ENCODE data around the gene KIRREL1.
A peak's percentile ranks its signal among the peaks of the same experiment; 100 is the strongest.

KIRREL1 gene

DNA sequence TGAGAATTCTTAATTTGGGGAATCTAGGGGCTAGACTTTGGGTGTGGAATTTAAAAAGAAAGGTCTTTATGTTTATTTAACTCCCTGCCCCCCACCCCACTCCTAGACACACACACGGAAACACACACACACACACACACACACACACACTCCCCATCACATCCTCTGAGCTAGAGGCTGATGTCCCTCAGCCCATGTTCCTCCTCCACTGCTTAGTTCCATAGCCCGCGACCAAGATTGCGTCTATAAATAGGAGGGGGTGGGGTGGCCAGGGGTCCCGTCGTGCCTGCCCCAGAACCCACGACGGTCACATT, 655 bp upstream of the KIRREL1 start:
- H3K9me3 ChIP-seq (ENCODE audit: control insufficient read depth, insufficient read depth, low read length): no peaks in the 10 kb centered on the region
- no peaks in the 10 kb centered on the region for H3K36me3 ChIP-seq (ENCODE audit: control insufficient read depth, insufficient read depth, low read length)
- H3K27me3 ChIP-seq (ENCODE audit: control insufficient read depth, insufficient read depth, low read length): no peaks in the 10 kb centered on the region
- no peak overlapping the region for H3K27ac ChIP-seq (ENCODE audit: low read length)
- no peak for DNase-seq (ENCODE audit: low read depth, low spot score)
- no CpG with 5 or more reads among the region's 8 CpGs for WGBS (ENCODE audit: insufficient coverage, insufficient read length)
- H3K4me3 ChIP-seq (ENCODE audit: low read length): peak overlapping the region; percentile 86; the same call in 1 of the 2 replicates
- peaks cover 20% of the 10 kb centered on the region for H3K4me1 ChIP-seq (ENCODE audit: control insufficient read depth, insufficient read depth, low read length)

DNA sequence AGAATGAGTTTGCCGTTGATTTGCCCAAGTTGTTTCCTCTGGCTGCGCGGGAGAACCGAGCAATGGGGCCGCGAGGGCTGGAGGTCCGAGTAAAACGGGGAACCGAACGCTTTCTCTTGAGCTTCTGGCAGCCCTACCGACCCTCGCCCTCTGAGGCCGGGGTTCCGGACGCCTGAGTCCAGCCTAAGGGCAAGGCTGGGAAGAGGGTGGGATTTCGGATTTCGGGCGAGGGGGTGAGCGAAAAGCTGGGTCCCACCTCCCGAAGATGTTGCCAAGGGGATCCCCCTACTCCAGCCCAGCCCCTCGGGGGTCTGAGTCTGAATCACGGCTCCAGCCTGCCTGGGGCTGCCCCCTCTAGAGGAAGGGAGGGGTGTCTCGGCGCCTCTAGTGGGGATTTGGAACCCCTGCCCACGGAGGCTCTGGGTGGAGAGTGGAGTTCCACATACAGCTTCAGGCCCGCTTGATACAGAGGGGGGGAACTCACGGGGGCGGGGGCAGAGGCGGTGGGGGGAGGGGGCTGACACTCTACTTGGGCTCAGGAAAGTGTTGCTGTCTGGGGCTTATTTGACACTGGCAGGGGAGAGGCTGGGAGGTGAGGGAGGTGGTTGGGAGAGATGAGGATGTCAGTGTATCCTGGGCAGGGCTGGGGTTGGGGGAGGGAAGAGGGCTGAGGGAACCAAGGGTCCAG, 617 bp downstream of the KIRREL1 start:
- Histone ChIP-seq H3K27ac (ENCODE audit: low read length) (no peak overlapping the region), H3K4me3 (ENCODE audit: low read length) (peak overlapping the region; percentile 86)

DNA sequence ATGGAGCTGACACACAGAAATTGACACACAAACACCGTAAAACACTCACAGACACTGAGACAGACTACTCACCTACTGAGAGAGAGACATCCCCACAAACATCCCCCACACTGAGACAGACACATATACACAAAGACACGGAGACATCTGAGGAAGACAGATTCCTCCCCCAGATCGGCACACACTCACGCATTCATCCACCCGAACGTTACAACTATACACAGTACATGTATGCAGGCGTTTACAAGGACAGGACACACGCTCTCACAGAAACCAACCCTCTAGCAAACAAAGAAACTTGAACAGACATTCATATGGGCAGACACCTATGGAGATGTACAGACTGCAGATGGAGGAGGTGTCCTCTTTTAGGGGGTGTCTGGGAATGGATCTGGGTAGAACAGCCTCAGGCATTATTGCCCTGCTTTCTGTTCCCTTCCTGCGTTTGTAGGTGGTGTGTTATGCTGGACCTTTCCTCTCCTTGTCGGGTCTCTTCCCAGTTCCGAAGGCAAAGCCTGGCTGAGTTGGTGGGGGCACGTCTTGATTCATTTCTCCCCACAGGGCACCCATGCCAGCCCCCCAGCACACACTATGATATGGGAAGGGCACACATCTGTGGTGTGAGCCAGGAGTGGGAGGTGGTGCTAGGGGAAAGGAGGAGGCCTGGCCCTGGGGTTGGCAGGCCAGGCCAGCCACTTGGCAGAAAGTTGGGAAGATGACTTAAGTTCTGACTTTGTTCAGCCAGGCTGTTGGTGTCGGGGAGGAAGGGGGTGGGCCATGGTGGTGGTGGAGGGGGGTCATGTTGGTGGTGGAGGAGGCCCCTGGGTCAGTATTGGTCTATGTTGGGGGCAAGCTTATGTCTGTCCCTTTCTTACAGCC, 1.5 kb downstream of the KIRREL1 start:
- Histone ChIP-seq H3K36me3 (ENCODE audit: control insufficient read depth, insufficient read depth, low read length) (no peaks in the 10 kb centered on the region), H3K27ac (ENCODE audit: low read length) (no peak overlapping the region), H3K27me3 (ENCODE audit: control insufficient read depth, insufficient read depth, low read length) (no peaks in the 10 kb centered on the region), H3K9me3 (ENCODE audit: control insufficient read depth, insufficient read depth, low read length) (no peaks in the 10 kb centered on the region), H3K4me1 (ENCODE audit: control insufficient read depth, insufficient read depth, low read length) (peaks cover 22% of the 10 kb centered on the region), H3K4me3 (ENCODE audit: low read length) (no peak overlapping the region; the same call in 1 of the 2 replicates)
- WGBS (ENCODE audit: insufficient coverage, insufficient read length): no CpG with 5 or more reads among the region's 13 CpGs
- no peak for DNase-seq (ENCODE audit: low read depth, low spot score)

More for the DNA sequence above, 617 bp downstream of the KIRREL1 start:
- DNase-seq (ENCODE audit: low read depth, low spot score): no peak
- Histone ChIP-seq H3K36me3 (ENCODE audit: control insufficient read depth, insufficient read depth, low read length) (no peaks in the 10 kb centered on the region), H3K27me3 (ENCODE audit: control insufficient read depth, insufficient read depth, low read length) (no peaks in the 10 kb centered on the region), H3K9me3 (ENCODE audit: control insufficient read depth, insufficient read depth, low read length) (no peaks in the 10 kb centered on the region), H3K4me1 (ENCODE audit: control insufficient read depth, insufficient read depth, low read length) (peaks cover 22% of the 10 kb centered on the region)
- WGBS (ENCODE audit: insufficient coverage, insufficient read length): no CpG with 5 or more reads among the region's 29 CpGs

DNA sequence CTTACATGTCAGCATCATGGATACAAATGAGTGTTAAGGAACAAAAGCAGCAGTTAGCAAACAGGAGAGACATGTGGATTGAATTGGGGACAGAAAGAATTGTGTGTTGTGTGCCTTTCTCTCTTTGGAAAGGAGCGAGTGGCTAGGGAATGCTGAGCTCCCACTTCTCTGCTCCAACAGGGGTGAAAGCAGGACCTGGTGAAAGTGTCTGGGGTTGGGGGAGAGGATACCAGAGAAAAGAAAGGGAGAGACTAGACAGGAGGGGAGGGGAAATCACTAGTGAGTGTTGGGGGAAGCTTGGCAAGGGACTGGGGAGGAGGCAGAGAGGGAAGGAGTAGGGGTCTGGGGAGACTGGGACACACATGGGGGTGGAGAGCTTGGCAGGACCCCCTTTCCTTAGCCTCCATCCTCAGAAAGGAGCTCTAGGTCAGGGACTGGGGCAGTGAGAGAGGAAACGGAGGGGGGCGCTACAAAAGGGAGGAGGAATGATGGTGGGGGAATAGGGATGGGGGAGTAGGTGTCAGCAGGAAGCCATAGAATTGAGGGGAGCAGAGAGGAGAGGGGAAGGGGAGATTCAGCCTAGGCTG, 2.2 kb downstream of the KIRREL1 start:
- no CpG with 5 or more reads among the region's 3 CpGs for WGBS (ENCODE audit: insufficient coverage, insufficient read length)
- no peaks in the 10 kb centered on the region for H3K9me3 ChIP-seq (ENCODE audit: control insufficient read depth, insufficient read depth, low read length)
- peaks cover 22% of the 10 kb centered on the region for H3K4me1 ChIP-seq (ENCODE audit: control insufficient read depth, insufficient read depth, low read length)
- no peaks in the 10 kb centered on the region for H3K36me3 ChIP-seq (ENCODE audit: control insufficient read depth, insufficient read depth, low read length)
- H3K27ac ChIP-seq (ENCODE audit: low read length): no peak overlapping the region
- no peak for DNase-seq (ENCODE audit: low read depth, low spot score)
- H3K27me3 ChIP-seq (ENCODE audit: control insufficient read depth, insufficient read depth, low read length): no peaks in the 10 kb centered on the region
- H3K4me3 ChIP-seq (ENCODE audit: low read length): no peak overlapping the region

DNA sequence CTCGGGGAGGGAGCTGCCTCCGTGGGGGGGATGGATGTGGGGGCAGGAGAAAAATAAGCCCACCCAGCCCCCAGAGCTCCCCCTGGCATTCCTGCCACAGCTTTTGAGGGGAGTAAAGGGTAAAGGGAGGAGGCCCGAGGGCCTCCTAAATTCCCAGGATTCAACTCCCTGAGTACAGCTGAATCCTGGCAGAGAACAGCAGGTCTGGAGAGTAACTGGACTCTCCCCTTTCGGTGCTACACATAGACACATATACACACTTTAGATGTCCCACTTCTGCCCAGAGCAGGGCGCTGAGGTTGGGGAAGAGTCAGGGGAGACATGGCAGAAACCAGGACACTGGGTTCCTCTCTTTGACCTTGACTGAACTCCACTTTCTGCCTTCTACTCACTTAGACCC, 3.0 kb downstream of the KIRREL1 start:
- DNase-seq (ENCODE audit: low read depth, low spot score): no peak
- no CpG with 5 or more reads among the region's 5 CpGs for WGBS (ENCODE audit: insufficient coverage, insufficient read length)
- Histone ChIP-seq H3K9me3 (ENCODE audit: control insufficient read depth, insufficient read depth, low read length) (no peaks in the 10 kb centered on the region), H3K27me3 (ENCODE audit: control insufficient read depth, insufficient read depth, low read length) (no peaks in the 10 kb centered on the region), H3K4me3 (ENCODE audit: low read length) (no peak overlapping the region), H3K4me1 (ENCODE audit: control insufficient read depth, insufficient read depth, low read length) (peaks cover 22% of the 10 kb centered on the region), H3K27ac (ENCODE audit: low read length) (no peak overlapping the region), H3K36me3 (ENCODE audit: control insufficient read depth, insufficient read depth, low read length) (no peaks in the 10 kb centered on the region)

DNA sequence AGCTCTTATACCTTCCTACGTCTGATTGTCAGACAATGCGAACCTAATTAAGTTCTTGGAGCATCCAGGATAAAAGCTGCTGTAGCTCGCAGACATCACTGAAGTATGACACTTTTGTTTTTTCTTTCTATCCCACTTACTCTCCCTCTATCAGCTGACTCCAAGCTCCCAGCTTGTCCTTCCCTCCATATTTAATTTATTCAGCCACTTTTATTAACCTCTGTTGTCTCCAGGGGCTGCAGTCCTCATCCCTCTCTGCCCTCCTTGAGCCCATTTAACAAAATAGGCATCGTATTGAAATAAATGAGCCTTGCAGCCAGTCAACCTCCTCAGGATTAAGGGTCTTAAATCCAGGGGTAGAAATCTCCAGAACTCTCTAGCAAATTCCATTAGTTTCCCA, 7.1 kb downstream of the KIRREL1 start:
- Histone ChIP-seq H3K4me3 (ENCODE audit: low read length) (no peak overlapping the region), H3K36me3 (ENCODE audit: control insufficient read depth, insufficient read depth, low read length) (no peaks in the 10 kb centered on the region), H3K27ac (ENCODE audit: low read length) (no peak overlapping the region), H3K27me3 (ENCODE audit: control insufficient read depth, insufficient read depth, low read length) (no peaks in the 10 kb centered on the region), H3K9me3 (ENCODE audit: control insufficient read depth, insufficient read depth, low read length) (no peaks in the 10 kb centered on the region), H3K4me1 (ENCODE audit: control insufficient read depth, insufficient read depth, low read length) (peaks cover 13% of the 10 kb centered on the region)
- no CpG with 5 or more reads among the region's 4 CpGs for WGBS (ENCODE audit: insufficient coverage, insufficient read length)
- DNase-seq (ENCODE audit: low read depth, low spot score): no peak

DNA sequence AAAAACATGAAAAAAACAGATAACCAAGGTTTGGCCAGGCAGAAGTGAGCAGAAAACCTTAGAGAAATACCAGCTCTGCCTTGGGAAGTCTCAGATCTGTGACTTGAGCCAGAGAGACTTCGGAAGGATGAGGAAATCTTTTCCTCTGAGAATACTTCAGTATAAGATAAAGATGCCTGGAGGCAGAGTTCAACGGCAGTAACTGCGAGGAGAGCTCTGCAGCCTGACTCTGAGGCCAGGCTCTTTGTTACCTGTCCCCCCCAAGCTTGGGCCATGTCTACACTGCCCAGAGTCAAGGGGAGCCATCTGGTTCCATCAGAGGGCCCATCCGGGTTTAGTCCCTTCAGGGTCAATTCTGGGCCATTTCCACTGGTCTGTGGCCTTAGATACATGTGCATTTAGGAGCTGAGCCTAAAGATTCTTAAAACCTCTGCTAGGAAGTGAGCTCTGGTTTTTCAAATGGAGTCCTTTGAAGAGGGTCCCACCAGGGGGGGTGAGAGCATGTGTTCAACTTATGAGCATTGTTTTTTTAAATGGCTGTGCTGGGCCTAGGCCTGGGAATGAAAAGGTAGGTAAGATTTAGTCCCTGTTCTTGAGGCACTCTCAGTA, 8.7 kb downstream of the KIRREL1 start:
- no peaks in the 10 kb centered on the region for H3K27me3 ChIP-seq (ENCODE audit: control insufficient read depth, insufficient read depth, low read length)
- WGBS (ENCODE audit: insufficient coverage, insufficient read length): no CpG with 5 or more reads among the region's 4 CpGs
- peaks cover 8% of the 10 kb centered on the region for H3K4me1 ChIP-seq (ENCODE audit: control insufficient read depth, insufficient read depth, low read length)
- H3K27ac ChIP-seq (ENCODE audit: low read length): no peak overlapping the region
- H3K9me3 ChIP-seq (ENCODE audit: control insufficient read depth, insufficient read depth, low read length): no peaks in the 10 kb centered on the region
- no peaks in the 10 kb centered on the region for H3K36me3 ChIP-seq (ENCODE audit: control insufficient read depth, insufficient read depth, low read length)
- no peak overlapping the region for H3K4me3 ChIP-seq (ENCODE audit: low read length)
- no peak for DNase-seq (ENCODE audit: low read depth, low spot score)

DNA sequence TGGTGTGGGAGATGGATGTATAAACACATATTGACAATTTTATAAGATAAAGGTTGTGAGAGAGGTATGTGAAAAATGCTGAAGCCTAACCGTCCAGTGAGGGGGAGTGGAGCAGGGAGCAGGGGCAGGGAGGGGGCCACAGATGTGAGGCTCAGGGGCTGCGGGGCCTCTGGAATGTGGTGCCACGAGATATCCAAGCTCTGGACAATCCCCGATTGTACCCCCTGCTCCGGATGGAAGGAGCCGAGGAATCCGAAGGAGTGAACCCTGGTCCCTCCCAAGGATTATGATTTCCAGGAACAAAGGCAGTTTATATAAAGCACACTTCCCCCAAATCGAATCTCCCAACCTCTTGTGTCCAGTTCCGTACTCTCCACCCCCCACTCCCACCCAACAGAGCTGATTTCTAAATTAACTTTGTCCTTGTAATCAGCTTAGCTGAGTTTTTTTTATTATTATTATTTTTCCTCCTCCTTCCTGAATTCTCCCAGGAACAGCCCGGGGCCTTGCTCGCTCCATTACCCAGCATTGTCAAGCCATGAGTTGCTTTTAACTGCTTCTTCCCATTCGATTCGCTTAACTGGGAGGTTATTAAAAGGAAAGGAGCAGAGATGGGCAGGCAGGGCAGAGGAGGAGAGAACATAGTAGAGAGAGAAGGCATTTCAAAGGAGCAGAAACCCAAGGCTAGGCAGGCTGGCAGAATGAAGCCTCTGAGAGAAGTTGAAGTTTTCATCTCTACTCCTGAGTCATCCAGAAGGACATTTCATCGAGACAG, 9.4 kb downstream of the KIRREL1 start:
- Histone ChIP-seq H3K9me3 (ENCODE audit: control insufficient read depth, insufficient read depth, low read length) (no peaks in the 10 kb centered on the region), H3K4me1 (ENCODE audit: control insufficient read depth, insufficient read depth, low read length) (peaks cover 9% of the 10 kb centered on the region), H3K27me3 (ENCODE audit: control insufficient read depth, insufficient read depth, low read length) (no peaks in the 10 kb centered on the region), H3K4me3 (ENCODE audit: low read length) (no peak overlapping the region), H3K27ac (ENCODE audit: low read length) (no peak overlapping the region), H3K36me3 (ENCODE audit: control insufficient read depth, insufficient read depth, low read length) (no peaks in the 10 kb centered on the region)
- WGBS (ENCODE audit: insufficient coverage, insufficient read length): no CpG with 5 or more reads among the region's 14 CpGs
- no peak for DNase-seq (ENCODE audit: low read depth, low spot score)

DNA sequence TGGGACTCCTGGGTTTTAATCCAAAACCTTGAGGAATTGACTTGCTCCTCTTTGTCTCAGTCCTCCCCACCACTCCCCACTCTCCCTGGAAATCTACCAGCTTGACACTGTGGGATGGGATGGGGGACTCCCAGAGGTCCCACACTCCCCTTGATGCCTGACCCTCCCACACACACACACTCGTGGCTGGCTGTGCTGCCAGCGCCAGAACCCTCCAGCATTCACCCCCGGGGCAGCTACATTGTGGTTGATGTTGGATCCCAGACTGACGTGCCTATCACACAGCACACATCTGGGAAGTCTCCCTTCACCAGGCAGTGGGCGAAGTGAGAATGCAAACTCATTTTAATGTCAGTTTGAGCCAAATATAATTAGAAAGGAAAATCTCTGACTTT, 10.0 kb downstream of the KIRREL1 start:
- Histone ChIP-seq H3K27me3 (ENCODE audit: control insufficient read depth, insufficient read depth, low read length) (no peaks in the 10 kb centered on the region), H3K4me1 (ENCODE audit: control insufficient read depth, insufficient read depth, low read length) (peaks cover 9% of the 10 kb centered on the region), H3K27ac (ENCODE audit: low read length) (no peak overlapping the region), H3K9me3 (ENCODE audit: control insufficient read depth, insufficient read depth, low read length) (no peaks in the 10 kb centered on the region), H3K36me3 (ENCODE audit: control insufficient read depth, insufficient read depth, low read length) (no peaks in the 10 kb centered on the region), H3K4me3 (ENCODE audit: low read length) (no peak overlapping the region)
- no CpG with 5 or more reads among the region's 5 CpGs for WGBS (ENCODE audit: insufficient coverage, insufficient read length)
- DNase-seq (ENCODE audit: low read depth, low spot score): no peak

DNA sequence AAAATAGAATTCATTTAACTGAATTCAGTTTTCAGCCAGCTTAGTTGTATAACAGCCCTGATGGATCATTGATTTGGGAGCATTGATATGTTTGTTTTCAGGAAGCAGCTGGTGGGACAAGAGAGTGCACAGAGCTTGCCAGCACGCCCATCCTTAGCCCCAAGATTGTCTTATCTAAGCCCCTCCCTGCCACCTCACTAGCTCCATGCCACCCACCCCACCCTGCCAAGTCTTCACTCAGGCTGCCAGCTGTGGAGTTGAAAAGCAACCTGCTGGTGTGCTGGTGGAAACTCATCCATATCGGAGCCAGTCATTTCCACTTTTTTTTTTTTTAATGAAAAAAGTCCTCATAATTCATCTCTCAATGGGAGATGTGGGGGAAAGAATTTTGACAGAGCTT, 11.8 kb downstream of the KIRREL1 start:
- no peaks in the 10 kb centered on the region for H3K36me3 ChIP-seq (ENCODE audit: control insufficient read depth, insufficient read depth, low read length)
- no peak overlapping the region for H3K4me3 ChIP-seq (ENCODE audit: low read length)
- no peak for DNase-seq (ENCODE audit: low read depth, low spot score)
- H3K27me3 ChIP-seq (ENCODE audit: control insufficient read depth, insufficient read depth, low read length): no peaks in the 10 kb centered on the region
- H3K4me1 ChIP-seq (ENCODE audit: control insufficient read depth, insufficient read depth, low read length): peaks cover 13% of the 10 kb centered on the region
- H3K27ac ChIP-seq (ENCODE audit: low read length): no peak overlapping the region
- H3K9me3 ChIP-seq (ENCODE audit: control insufficient read depth, insufficient read depth, low read length): no peaks in the 10 kb centered on the region
- WGBS (ENCODE audit: insufficient coverage, insufficient read length): no CpG with 5 or more reads among the region's 2 CpGs
